Psoas muscle (tissue), 8 donors: Measurements from ENCODE around the gene PEDS1. TPM values are rescaled to one million over a fixed set of nuclear protein-coding genes. Genes with fewer than 3 reads are reported as not detected.

Experiments used
- ATAC-seq, 4 donors: fragments of 200-7000 bp; cut with Tn5 transposase; one replicate each; pipeline ENCODE4 v1.9.1; 2020; ENCODE audit warnings: moderate library complexity in 3 of 4, mild to moderate bottlenecking in 2 of 4
- DNase-seq, 2 donors: peaks; one replicate each; pipeline ENCODE4 v3.0.0-alpha.2; 2020
- H3K27ac ChIP-seq: fragments of 200-600 bp; one replicate; pipeline ENCODE4 v1.8.0; 2022
- H3K27me3 ChIP-seq, 3 donors: fragments of 200-600 bp in 1 of 3; one replicate each; pipeline versions ENCODE4 v1.6.1 to v1.8.0; 2013 to 2022; ENCODE audit warnings: low read length in 2 of 3, mild to moderate bottlenecking in 2 of 3, moderate library complexity in 1 of 3; ENCODE audit not compliant: insufficient read depth in 3 of 3
- H3K36me3 ChIP-seq, 2 donors: fragments of 200-600 bp in 1 of 2; one replicate each; pipeline versions ENCODE4 v1.6.1 to v1.8.0; 2013 to 2022; ENCODE audit warnings: low read depth in 1 of 2, mild to moderate bottlenecking in 1 of 2, moderate library complexity in 1 of 2; ENCODE audit not compliant: insufficient read depth in 1 of 2
- H3K4me1 ChIP-seq: fragments of 200-600 bp; one replicate; pipeline ENCODE4 v1.8.0; 2022
- H3K4me3 ChIP-seq: fragments of 200-600 bp; one replicate; pipeline ENCODE4 v1.8.0; 2022; ENCODE audit warnings: mild to moderate bottlenecking
- H3K9me3 ChIP-seq: fragments of 200-600 bp; one replicate; pipeline ENCODE4 v1.8.0; 2022
- CTCF ChIP-seq: fragments of 200-600 bp; IDR thresholded peaks from one replicate; pipeline ENCODE4 v1.8.0; 2022; ENCODE audit warnings: antibody characterized with exemption
- WGBS, 3 donors: extraction: QIAGEN DNeasy Blood & Tissue Kit; methylation state at CpG; one replicate each; pipeline versions ENCODE4 v1.1.6 to v1.1.7; 2013; 5-methylcytosine and 5-hydroxymethylcytosine counted together
- intact Hi-C, 2 donors: fragments of 100-400 bp; cut with DNase I; formaldehyde crosslinking; loops; one replicate each; pipeline versions ENCODE4 v1.11.0 to v1.14.2; 2022
- polyA plus RNA-seq, 3 donors: library from polyadenylated mRNA; stranded (reverse); fragments of 200-250 nt; gene quantifications; one replicate each; pipeline ENCODE4 v1.2.3, GENCODE V29; 2013
- total RNA-seq, 4 donors: library from RNA; stranded (reverse); fragmentation: NEBNext Ultra II Directional in 2 of 4; extraction: Animal tissue kit (Norgen Biotek cat#: 25700) in 2 of 4; gene quantifications; one replicate each; pipeline versions ENCODE4 v1.2.1 to v1.2.4, GENCODE V29; 2021 to 2023
- donor health status: healthy with polysubstance abuse.
- donor health status: DM: no; HTN: no; CAD: no; lungs with moderate emphysema.
- donor health status: Bipolar disorder and iron deficiency.
- donor health status: healthy.
- donor health status: DM: yes; HTN: yes; CAD: no.
- donor health status: DM: no; HTN: no; CAD: no.
- donor health status: DM: no; HTN: no; CAD: no.
- donor health status: DM: yes; HTN: yes; CAD: no.

PEDS1 gene
- total and polyA plus RNA-seq, 7 donors, result 17.5 to 59.2 (median 40.2) TPM

- Histone ChIP-seq H3K27me3 (no peaks in the 10 kb centered on the region), H3K36me3 (peaks cover 0 to 10% of the 10 kb centered on the region in 2 donors), H3K9me3 (no peaks in the 10 kb centered on the region), H3K4me3 (peak overlapping the region; percentile 86), H3K4me1 (no peaks in the 10 kb centered on the region), H3K27ac (peak overlapping the region; percentile 97)
- intact Hi-C loops, result loop anchor here (2.0 to 5.0 kb wide), 3 partner anchors 101 to 207 kb away; no protein-coding TSS in a partner anchor
- ATAC-seq, result peak in 1 of 4 donors; percentile 15
- DNase-seq, result peak; percentile 53 to 76
- TF ChIP-seq CTCF, result peak; percentile 54
- WGBS, 3 donors, result 0 to 1% (median 0%) methylated on average over 65 to 96 of the region's 96 CpGs
Observed at GRCh38 chr20:50191544-50192363, 38.2 kb upstream of the PEDS1 start.

- Histone ChIP-seq H3K36me3 (peaks cover 0 to 10% of the 10 kb centered on the region in 2 donors), H3K4me3 (peak overlapping the region; percentile 86), H3K4me1 (no peaks in the 10 kb centered on the region), H3K27ac (peak overlapping the region; percentile 97), H3K9me3 (no peaks in the 10 kb centered on the region), H3K27me3 (no peaks in the 10 kb centered on the region)
- ATAC-seq, result no peak
- DNase-seq, result peak; percentile 74 to 81
- no peak for TF ChIP-seq CTCF
- intact Hi-C loops, result loop anchor here (5.0 kb wide), 2 partner anchors 101 to 206 kb away; no protein-coding TSS in a partner anchor
- WGBS, 3 donors, result 0 to 1% (median 1%) methylated on average over 34 to 69 of the region's 69 CpGs
Observed at GRCh38 chr20:50191065-50191543, 37.6 kb upstream of the PEDS1 start.

- WGBS, 3 donors, result 1% methylated on average over 39 to 89 of the region's 89 CpGs
- intact Hi-C loops, result loop anchor here (5.0 kb wide), 2 partner anchors 102 to 207 kb away; no protein-coding TSS in a partner anchor
- DNase-seq, result peak; percentile 92 to 97
- peaks cover 0 to 10% of the 10 kb centered on the region in 2 donors for H3K36me3 ChIP-seq
- ATAC-seq, result peak; percentile 61 to 65 (median 64)
- peak within 1 kb of the TSS; percentile 86 for H3K4me3 ChIP-seq
- H3K27me3 ChIP-seq, result no peaks in the 10 kb centered on the region
- H3K4me1 ChIP-seq, result no peaks in the 10 kb centered on the region
- H3K9me3 ChIP-seq, result no peaks in the 10 kb centered on the region
- peak within 1 kb of the TSS; percentile 97 for H3K27ac ChIP-seq
- peak; percentile 71 for TF ChIP-seq CTCF
Observed at GRCh38 chr20:50190251-50191064, 36.9 kb upstream of the PEDS1 start, which contains the start of gene CEBPB. TSS of gene CEBPB (plus strand) at chr20:50190830. CDS start at chr20:50191034, 204 bp downstream.

DNA sequence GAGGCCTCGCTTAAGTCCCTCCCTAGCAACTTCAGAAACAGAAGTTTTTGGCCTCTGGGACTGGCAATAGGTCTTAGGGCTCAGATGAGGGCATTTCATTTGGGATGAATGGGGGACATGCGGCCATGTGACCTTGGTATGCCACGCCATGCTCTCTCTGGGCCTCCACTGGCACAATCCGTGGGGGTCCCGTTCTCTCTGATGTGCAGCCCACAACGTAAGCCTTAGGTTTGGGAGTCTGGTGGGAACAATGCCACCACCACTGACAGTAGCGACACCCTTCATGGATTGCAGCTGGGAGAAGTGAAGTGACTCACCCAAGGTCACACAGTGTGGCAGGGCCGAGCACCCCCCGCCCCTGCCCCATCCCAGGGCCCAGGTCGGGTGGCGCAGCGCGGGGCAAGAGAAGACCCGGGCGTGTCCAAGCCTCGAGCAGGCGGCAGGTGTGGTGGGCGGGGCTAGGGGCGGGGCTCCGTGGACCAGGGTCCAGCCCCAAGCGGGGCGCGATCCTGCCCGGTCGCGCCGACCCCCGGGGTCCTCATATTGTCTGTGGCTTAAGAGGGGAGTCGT lies 36.2 kb upstream of the PEDS1 start:
- TF ChIP-seq CTCF, result no peak
- no peaks in the 10 kb centered on the region for H3K4me1 ChIP-seq
- intact Hi-C loops, result loop anchor here (2.0 to 10.0 kb wide), 7 partner anchors 103 to 555 kb away; no protein-coding TSS in a partner anchor
- ATAC-seq, result peak in 3 of 4 donors; percentile 3 to 13 (median 9)
- peak overlapping the region; percentile 97 for H3K27ac ChIP-seq
- DNase-seq, result peak; percentile 65 to 78
- peaks cover 0 to 10% of the 10 kb centered on the region in 2 donors for H3K36me3 ChIP-seq
- H3K9me3 ChIP-seq, result no peaks in the 10 kb centered on the region
- H3K27me3 ChIP-seq, result no peaks in the 10 kb centered on the region
- 41 to 42% (median 41%) methylated on average over 27 to 29 of the region's 29 CpGs for WGBS, 3 donors
- peak overlapping the region; percentile 86 for H3K4me3 ChIP-seq
